ENCODE data around the gene ZNF750.

Gene ZNF750

DNA sequence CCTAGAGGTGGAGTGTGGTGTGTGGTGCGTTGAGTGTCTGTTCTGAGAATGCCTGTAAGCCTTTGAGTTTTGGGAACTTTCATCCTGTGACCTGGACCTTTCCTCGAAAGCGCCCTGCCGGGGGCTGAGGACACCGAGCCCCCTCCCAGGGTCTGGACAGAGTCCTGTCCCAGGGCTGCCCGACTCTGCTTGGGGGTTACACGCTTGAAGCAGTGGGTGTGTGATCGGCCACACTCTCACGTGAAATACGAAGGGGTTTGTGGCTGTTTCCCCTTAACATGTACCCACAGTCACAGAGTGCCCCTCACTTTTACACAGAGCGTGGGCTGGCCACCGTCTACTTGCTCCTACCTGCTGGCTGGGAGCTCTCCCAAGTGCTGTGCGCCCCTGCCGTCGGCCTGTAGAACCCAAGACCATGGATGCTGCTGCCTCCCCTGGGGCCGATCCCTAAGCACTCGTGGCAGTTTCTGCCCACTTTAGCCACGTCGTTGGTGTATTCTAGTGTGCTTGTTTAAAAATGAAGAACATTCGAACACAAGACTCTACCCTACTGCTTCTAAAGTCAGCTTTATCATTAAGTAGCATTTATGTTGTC lies 6.8 kb downstream of the ZNF750 start:
- no peak for DNase-seq

DNA sequence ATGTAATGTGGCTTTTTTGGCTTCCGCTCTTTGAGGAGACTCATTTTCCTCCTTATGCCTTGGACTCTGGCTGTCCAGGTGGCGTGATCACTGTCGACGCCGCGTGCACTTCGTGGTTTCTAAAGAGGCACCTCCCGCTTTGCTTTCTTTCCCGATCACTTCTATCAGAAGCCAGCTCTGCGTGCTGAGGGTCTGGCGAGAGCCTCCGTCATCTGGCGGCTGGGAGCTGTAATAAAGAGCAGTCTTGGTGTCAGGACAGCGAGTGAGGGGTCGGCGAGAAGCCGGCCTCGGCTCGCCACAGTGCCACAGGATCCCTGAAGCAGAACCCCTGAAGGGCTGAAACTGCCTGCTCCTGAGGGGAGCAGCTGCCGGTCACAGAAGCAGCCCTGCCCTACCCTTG lies 7.4 kb downstream of the ZNF750 start:
- no peak for DNase-seq

DNA sequence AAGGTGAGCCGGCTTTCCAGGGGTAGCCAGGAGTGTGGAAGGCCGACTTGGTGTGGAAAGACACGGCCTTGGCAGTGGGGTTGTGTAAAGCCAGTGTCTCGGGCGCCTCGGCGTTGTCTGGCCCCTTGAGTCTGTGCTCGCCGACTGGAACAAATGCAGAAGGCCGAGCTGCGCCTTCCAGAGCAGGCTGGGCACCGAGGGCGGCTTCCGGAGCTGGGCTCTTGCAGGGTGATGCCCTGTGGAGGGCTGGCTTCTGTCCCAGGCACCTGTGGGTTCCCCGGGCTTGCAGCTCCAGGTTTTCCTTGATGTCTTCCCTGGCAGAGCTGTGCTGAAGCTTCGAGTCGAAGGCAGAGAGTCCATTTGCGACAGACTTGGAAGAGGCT lies 8.0 kb downstream of the ZNF750 start:
- DNase-seq = no peak

DNA sequence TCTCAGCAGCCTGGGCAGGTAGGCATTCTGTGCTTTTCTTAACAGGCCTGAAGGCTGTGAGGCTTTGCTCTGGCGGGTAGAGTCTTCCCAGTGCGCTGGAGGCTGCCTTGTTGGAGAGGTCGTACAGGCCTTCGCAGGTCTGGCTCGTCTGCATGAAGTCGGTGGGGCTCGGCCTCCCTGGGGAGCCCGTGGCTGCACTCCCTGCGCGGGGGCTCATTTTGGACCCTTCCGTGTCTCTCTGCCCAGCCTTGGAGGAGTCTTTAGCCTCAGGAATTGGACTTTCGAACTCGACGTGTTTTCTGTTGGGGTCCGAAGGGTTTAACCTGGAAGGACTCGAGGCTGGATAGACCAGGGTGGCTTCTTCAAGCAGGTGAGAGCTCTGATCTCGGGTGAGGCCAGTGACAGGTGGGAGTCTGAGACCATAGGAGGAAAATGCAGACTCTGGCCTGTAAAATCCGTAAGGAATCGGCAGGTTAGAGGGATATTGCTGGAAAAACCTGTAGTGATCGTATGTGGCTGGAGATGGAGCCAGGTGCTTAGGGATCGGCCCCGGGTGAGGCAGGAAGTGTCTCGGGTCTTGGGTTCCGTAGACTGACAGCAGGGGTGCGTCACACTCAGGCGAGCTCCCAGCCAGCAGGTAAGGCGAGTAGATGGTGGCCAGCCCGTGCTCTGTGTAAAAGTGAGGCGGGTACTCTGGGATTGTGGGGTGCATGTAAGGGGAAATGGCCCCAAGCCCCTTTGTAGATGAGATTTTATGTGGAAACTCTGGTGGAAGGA lies 8.6 kb downstream of the ZNF750 start:
- DNase-seq = no peak

DNA sequence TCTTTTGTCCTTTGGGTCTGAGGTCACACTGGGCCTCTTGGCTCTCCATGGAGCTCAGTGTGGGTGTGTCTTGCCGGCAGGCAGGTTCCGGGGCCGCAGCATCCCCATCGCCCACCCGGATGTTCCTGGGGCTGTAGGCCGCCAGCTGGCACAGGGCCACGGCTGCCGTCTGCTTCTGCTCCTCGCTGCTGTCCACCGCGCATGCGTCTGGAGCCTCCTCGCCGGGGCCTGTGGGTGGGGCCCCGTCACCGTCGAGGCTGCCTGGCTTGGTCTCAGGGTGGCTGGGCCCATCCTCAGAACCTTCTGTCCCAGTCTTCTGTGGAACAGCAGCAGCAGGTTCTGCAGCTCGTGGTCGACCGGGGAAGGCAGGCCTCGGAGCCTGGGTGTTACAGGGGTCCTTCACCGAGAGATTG lies 9.6 kb downstream of the ZNF750 start:
- DNase-seq = no peak

DNA sequence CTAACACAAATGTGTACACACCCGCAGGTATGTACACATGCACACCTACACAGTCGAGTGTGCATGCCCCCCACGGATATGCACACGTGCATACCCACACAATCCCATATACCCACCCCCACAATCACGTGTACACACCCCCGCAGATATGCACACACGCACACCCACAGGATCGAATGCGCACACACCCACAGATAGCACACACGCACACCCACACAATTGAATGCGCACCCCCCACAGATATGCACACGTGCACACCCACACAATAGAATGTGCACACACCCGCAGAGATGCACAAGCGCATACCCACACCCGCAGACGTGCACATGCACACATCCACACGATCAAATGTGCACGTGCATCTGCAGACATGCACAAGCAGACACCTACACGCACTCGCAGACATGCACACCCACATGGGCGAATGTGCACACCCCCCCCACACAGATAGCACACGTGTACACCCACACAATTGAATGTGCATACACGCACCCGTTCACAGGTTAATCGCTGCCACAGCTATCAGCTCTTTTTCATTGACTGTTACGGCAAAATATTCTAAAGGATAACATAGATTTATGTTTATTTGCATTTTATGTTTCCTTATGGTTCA lies 10.8 kb downstream of the ZNF750 start:
- no peak for DNase-seq

DNA sequence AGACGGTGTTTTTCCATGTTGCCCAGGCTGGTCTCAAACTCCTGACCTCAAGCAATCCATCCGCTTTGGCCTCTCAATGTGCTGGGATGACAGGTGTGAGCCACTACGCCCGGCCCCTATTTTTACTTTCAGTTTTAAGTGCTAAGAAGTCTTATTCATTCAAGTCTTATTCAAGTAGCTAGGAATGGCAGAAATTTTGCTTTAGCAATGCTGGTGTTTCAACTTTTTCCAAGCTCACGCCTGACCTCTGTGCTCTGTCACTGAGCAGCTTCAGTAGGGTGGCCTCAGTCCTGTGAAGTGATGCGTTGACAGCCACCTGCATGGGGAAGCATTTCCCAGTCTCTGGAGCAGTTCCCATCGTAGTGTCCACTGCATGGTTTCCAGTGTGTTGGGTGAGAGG lies 12.9 kb downstream of the ZNF750 start:
- DNase-seq = no peak

DNA sequence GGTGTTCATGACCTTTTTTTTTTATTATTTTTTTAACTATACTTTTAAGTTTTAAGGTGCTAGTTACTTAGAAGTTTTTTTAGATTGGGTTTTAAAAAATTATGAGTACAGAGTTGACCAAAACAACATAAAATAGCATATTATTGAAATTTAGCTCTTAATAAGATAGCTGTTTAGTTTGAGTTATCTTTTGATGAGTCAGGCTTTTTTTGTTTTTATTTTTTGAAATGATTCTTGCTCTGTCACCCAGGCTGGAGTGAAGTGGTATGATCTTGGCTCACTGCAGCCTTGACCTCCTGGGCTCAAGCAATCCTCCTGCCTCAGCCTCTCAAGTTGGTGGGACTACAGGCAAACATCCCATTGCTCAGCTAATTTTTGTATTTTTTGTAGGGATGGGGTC lies 13.6 kb downstream of the ZNF750 start:
- DNase-seq = no peak

DNA sequence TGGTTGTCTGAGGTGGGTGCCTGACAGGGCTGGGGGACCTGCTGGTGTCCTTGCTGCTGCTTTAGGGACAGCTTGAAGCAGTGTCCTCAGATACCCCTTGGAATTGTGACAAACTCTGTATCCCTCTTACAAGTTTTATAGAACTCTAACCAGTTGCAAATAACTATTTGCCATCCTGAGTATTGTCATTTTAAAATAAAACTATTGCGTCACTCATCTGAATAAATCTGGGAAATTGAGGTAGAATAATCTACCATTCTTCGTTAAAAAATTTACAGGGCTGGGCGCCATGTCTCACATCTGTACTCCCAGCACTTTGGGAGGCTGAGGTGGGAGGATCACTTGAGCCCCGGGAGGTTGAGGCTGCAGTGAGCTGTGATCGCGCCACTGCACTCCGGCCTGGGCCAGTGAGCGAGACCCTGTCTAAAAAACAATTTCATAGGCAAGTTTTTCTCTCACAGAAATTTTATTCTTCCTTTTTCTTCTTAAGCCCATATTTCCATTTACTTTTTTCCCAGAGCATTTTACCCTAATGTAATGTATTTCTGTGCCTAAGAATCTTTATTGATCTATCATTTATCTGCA lies 14.2 kb downstream of the ZNF750 start:
- no peak for DNase-seq

DNA sequence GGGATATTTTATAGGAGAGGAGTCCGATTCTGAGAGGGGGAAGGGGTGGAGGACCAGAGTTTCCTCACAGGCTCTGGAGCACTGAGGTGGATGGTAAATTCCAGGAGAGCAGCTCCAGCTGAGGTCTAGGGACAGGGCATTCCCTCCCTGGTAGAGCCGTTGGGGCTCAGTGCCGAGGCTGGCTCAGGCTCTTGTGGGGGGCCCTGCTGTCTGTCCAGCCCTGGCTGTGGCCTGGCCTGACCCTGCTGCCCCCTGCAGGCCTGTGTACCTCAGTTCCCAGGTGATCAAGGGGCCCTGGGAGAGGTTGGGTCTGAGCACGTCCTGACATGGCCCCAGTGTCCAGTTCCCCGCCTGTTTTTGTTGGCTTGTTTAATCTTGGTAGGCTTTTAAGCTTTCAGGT lies 16.8 kb downstream of the ZNF750 start:
- no peak for DNase-seq

DNA sequence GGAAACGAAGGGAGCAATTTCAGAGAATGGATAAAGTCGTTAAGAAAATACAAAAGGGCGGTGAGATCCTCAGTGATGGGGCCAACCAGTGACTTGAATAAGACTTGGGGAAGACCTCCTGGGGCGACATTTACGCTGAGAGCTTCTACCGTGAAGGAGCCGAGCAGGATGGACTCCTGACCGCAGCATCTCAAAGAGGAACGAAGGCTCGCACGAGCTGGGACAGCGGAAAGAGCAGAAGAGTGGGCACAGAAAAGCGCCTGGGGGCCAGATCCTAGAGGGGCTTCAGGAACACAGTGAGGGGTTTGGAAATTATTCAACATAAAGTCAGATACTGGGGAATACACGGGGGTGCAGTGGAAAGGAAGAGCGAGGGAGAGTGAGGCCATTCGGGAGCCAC lies 17.5 kb downstream of the ZNF750 start:
- DNase-seq = no peak

DNA sequence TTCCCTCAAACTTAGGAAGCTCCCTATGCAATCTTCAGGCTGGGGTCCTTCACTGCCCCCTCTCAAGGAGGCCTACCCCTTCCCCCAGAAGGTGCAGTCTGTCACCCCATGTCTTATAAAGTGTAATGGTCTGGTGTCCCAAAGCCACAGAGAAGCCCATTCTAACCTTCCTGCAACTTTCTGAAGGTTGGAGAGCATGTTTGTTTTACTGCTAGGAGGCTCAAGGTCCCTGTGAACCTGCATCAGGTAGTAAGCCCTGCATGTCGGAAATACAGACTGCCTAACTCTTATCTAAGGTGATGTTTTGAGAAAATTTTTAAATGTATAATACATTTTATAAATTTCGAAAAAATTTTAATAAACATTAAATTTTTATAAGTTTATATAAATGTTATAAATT lies 18.3 kb downstream of the ZNF750 start:
- DNase-seq = no peak

DNA sequence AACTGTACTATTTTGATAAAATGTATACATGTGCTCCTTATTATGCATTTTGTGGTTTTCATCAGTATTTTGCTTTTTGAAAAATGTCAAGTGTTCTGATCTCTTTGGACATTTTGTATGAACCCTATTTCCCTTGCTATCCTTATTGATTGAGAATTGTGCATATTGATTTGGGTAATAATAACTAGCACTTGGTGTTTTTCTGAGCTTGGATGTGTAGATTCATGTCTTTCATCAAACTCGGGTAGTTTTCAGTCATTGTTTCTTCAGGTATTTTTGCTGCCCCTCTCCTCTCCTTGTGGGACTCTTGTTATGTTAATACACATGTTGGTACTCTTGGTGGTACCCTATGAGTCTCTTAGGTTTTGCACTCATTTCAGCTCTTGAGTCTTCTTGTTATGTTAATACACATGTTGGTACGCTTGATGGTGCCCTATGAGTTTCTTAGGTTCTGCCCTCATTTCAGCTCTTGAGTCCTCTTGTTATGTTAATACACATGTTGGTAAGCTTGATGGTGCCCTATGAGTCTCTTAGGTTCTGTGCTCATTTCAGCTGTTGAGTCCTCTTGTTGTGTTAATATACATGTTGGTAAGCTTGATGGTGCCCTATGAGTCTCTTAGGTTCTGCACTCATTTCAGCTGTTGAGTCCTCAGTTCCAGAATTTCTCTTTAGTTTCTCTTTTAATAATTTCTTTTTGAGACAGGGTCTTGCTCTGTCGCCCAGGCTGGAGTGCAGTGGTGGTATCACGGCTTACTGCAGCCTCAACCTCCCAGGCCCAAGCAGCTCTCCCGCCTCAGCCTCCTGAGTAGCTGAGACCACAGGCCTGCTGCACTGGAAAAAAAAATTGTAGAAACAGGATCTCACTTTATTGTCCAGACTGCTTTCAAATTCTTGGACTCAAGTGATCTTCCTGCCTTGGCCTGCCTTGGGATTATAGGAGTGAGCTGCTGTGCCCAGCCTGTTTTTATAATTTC lies 19.3 kb downstream of the ZNF750 start:
- DNase-seq = no peak

DNA sequence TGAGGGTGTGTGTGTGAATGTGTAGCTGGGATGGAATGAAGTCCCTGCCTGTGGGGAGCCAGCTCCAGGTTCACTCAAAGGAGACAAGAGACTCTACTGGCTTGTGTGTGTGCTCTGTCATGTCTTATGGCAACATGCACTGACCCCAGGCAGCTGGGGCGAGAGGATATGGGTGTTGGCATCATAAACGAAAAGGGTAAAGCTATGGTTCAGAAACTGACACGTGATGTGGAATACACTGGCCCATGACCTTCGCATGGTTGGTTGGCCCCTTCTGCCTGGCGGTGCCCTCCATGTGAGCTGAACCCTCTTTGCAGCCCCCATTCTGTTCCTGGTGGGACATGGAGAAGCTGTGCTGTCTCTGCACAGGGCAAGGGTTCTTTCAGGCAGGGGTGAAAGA lies 21.9 kb downstream of the ZNF750 start:
- DNase-seq = no peak

DNA sequence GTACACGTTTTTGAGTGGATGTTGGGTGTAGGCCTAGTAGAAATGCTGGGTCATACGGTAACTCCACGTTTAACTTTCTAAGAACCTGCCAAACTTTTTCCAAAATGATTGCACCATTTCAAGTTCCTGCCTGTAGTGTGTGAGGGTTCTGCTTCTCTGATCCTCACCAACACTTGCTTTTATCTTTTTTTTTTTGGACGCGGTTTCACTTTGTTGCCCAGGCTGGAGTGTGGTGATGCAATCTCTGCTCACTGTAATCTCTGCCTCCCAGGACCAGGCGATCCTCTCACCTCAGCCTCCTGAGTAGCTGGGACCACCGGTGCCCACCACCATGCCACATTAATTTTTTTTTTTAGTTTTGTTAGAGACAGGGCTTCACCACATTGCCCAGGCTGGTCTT lies 23.5 kb downstream of the ZNF750 start:
- no peak for DNase-seq

DNA sequence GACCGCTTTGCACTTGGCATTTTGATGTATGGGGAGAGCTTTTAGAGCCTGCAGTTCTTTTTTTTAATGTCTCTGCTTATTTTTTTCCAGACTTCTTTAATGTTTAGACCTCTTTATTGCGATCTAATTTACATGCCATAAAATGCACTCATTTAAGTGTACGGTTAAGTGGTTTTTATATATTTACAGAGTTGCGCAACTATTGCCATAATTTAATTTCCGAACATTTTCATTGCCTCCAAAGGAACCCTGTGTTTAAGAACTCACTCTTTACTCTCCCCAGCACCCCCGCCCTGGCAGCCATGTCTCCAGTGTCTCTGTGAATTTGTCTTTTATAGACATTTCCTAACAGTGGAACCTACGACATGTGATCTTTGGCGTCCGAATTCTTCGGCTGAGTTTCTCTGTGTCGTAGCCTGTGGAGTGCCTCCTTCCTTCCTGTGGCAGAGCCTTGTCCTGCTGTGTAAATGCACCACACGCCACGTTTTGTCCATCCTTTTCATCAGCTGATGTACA lies 24.0 kb downstream of the ZNF750 start:
- no peak for DNase-seq

DNA sequence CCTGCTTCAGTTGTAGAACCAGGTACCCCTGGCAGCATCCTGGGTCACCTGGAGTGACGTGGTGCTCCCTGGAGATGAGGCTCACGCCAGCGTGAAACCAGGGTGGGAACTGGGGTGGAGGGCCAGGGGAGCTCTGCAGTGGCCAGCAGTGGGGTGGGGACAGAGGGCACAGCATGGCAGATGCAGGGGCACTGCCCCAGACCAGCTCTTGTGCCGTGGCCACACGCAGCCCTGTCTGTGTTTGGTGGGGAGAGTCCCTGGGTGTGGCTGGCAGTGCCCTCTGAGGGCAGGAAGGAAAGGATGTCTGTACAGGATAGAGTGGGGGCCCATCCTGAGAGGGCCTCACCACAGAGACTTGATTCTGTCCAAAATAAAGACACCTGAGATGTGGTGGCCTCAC lies 24.5 kb downstream of the ZNF750 start:
- DNase-seq = no peak

DNA sequence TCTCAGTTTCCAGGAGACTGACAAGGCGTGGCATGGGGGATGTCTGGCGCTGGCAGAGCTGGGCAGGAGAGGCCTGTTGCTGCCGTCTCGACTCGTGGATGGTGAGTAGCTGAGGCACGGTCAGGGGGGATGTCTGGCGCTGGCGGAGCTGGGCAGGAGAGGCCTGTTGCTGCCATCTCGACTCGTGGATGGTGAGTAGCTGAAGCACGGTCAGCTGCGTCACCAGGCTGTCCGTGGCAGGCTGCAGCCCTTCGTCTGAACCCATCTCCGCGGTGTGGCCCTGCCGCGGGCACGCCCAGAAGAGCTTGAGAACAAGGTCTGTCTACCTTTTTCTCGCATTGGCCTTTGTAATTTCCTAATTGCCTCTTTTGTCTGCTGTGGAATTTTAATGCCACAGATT lies 25.0 kb downstream of the ZNF750 start:
- no peak for DNase-seq

DNA sequence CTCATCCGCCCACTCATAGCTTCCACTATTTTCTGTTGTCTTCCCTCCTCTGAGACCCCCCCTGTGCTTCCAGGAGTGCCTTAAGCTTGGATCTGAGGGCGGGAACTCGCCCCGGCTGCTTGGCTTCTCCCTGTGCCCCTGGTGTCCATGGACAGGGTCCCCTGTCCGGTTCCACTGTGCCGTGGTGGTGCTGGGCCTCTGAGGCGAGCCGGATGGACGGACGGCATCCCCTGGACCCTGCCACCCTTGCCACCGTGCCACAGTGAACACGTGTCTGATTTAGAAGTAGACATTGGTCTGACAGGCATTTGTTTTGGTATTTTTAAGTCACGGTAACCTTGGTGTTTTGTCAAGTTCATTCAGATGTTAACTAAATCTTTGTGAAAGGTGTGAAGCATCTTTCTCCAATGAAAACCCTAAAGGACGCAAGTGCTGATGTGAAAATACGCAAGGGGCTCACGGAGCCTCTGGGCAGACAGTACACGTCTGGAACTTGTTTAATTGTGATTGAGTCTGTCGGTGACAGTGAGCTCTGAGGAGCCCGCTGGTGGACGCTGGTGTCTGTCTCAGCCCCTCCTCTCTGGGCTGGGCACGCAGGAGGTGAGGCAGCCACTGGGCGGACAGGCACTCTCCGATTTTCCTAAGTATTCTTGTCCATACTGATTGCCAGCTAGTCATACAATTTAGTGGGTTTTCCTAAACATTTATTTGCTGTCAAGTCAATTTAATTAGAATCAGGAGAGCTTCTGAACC lies 26.3 kb downstream of the ZNF750 start:
- DNase-seq = no peak

DNA sequence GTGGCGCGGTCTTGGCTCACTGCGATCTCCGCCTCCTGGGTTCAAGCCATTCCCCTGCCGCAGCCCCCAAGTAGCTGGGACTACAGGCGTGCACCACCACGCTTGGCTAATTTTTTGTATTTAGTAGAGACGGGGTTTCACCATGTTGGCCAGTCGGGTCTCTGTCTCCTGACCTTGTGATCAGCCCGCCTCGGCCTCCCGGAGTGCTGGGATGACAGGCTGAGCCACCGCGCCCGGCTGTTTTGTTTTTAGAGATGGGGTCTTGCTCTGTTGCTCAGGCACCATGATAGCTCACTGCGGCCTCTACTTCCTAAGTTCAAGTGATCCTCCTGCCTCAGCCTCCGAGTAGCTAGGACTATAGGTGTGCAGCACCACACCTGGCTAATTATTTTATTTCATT lies 27.2 kb downstream of the ZNF750 start:
- DNase-seq = no peak

DNA sequence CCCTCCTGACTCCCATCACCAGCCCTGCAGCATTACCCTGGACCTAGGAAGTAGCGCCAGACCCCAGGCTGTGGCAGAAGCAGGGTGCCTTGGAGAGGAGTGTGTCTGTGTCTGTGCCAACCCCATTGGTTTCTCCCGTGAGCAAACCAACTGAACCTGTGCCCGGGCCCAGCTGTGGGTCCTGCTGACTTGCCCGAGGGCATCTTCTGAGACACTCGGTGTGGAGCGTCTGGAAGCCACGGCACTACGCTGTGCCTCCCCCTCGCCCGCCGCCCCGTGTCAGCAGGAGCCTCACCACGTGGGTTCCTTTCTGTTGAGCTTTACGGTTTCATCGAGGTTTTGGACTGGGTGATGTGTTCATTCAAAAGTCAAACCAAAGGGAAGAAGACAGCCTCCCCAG lies 27.8 kb downstream of the ZNF750 start:
- no peak for DNase-seq

All from GF-D8 (cell line).